B cell (primary cell): ENCODE data around the gene TTLL5.

Experiments
- CTCF ChIP-seq: fragments of 200-600 bp; IDR thresholded peaks from one replicate; pipeline ENCODE4 v1.8.0; 2022; ENCODE audit warnings: antibody characterized with exemption, mild to moderate bottlenecking
- EZH2 ChIP-seq: IDR thresholded peaks from 2 replicates; pipeline ENCODE4 v1.6.1; 2012; ENCODE audit warnings: borderline replicate concordance, low read depth, mild to moderate bottlenecking, moderate library complexity, low read length; ENCODE audit not compliant: insufficient read depth, poor library complexity, severe bottlenecking

GRCh38 chr14:75751296-75751695, 90.2 kb downstream of the TTLL5 start:
- TF ChIP-seq CTCF (no peak), EZH2 (no peak)
